Keratinocyte (primary cell): ENCODE measurements around the gene PRDM11.

Experiments used
- EZH2 ChIP-seq: IDR thresholded peaks from one replicate; pipeline ENCODE4 v1.6.1; 2012; ENCODE audit warnings: inconsistent platforms, mild to moderate bottlenecking, low read length, moderate library complexity
- TF ChIP-seq, protein P1 (sequence below), 3 experiments: IDR thresholded peaks in 1 of 3; conservative IDR thresholded peaks in 1 of 3; optimal IDR thresholded peaks in 1 of 3; 2 replicates in 2 of 3; 3 replicates in 1 of 3; pipeline versions ENCODE3 to v1.5.1; 2011; ENCODE audit warnings: low read length in 3 of 3, mild to moderate bottlenecking in 3 of 3, moderate library complexity in 2 of 3, control low read depth in 1 of 3, inconsistent platforms in 1 of 3; ENCODE audit not compliant: insufficient read depth in 2 of 3; ENCODE audit errors: extremely low read depth in 1 of 3

DNA sequence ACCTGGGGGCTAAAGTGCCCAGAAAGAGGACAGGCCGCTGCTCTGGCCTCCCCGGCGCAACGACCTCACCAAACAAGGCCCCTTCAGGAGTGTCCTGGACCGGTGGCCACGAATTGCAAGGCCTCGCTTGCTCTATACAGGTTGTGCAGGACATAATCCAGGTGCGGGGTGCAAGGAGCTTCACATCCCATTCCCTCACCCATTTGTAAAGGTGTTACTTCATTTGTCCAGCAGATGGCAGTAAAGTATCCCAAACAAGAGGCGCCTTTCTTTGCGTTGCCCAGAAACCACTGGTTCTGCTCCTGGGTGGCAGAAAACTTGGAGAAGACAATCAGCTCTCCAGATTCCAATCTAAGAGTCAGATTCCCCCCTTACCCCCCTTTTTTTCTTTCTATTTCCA is 35.9 kb upstream of the PRDM11 start:
- TF ChIP-seq, protein P1, sequence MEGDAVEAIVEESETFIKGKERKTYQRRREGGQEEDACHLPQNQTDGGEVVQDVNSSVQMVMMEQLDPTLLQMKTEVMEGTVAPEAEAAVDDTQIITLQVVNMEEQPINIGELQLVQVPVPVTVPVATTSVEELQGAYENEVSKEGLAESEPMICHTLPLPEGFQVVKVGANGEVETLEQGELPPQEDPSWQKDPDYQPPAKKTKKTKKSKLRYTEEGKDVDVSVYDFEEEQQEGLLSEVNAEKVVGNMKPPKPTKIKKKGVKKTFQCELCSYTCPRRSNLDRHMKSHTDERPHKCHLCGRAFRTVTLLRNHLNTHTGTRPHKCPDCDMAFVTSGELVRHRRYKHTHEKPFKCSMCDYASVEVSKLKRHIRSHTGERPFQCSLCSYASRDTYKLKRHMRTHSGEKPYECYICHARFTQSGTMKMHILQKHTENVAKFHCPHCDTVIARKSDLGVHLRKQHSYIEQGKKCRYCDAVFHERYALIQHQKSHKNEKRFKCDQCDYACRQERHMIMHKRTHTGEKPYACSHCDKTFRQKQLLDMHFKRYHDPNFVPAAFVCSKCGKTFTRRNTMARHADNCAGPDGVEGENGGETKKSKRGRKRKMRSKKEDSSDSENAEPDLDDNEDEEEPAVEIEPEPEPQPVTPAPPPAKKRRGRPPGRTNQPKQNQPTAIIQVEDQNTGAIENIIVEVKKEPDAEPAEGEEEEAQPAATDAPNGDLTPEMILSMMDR (optimal IDR thresholded peaks at IDR 0.05 in 1 of 3, IDR thresholded peaks at IDR 0.05 in 1 of 3, conservative IDR thresholded peaks at IDR 0.05 in 1 of 3; ENCODE audit: extremely low read depth in 1 of 3, insufficient read depth in 2 of 3, low read length in 3 of 3): peak; percentile 65 to 77 (median 65)
- TF ChIP-seq EZH2: no peak
